ENCODE measurements around the gene TMEM171. TPM values are rescaled to one million over a fixed set of nuclear protein-coding genes. Genes with fewer than 3 reads are reported as not detected.

Gene TMEM171
- total and polyA plus RNA-seq, 8 donors, result 1.2 to 59.8 (median 8.0) TPM

DNA sequence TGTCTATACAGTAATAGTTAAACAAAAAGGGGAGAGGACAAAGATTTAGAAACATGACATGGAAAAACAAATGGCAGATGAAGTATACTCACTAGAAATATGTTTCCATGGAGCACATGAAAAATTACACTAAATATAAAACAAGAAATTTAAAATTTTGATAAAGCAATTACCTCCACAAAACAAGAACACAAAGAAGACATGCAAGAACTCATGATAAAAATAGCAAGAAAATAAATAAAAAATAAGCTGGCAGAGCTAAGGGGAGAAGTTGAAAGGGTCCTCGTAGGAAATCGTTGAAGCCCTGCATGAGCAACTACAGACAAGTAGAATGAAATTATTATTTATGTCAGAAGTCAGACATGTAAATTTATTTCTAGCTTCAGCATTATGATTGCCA lies 22.6 kb upstream of the TMEM171 start:
- Histone ChIP-seq H3K9me3 (peaks cover 0 to 13% (median 2%) of the 10 kb centered on the region in 4 donors), H3K36me3 (no peaks in the 10 kb centered on the region), H3K4me1 (no peaks in the 10 kb centered on the region), H3K27ac (no peak overlapping the region), H3K4me3 (no peak overlapping the region), H3K27me3 (no peaks in the 10 kb centered on the region)
- TF ChIP-seq EP300 (IDR thresholded peaks at IDR 0.05) (no peak), CTCF (IDR thresholded peaks at IDR 0.05) (no peak), POLR2AphosphoS5 (IDR thresholded peaks at IDR 0.05) (no peak), POLR2A (IDR thresholded peaks at IDR 0.05) (no peak)
- WGBS, 5 donors, result 83 to 95% (median 94%) methylated on average over 2 of the region's 2 CpGs
- intact Hi-C loops (cut with DNase I; ENCODE audit: low total_unique reads), result no loop called here
- no peak for DNase-seq

GRCh38 chr5:73100109-73100508 lies 20.3 kb upstream of the TMEM171 start:
- intact Hi-C loops (cut with DNase I; ENCODE audit: low total_unique reads), result no loop called here
- TF ChIP-seq POLR2A (IDR thresholded peaks at IDR 0.05) (no peak), CTCF (IDR thresholded peaks at IDR 0.05) (no peak), POLR2AphosphoS5 (IDR thresholded peaks at IDR 0.05) (no peak), EP300 (IDR thresholded peaks at IDR 0.05) (no peak)
- H3K9me3 ChIP-seq, result peaks cover 0 to 13% (median 2%) of the 10 kb centered on the region in 4 donors

DNA sequence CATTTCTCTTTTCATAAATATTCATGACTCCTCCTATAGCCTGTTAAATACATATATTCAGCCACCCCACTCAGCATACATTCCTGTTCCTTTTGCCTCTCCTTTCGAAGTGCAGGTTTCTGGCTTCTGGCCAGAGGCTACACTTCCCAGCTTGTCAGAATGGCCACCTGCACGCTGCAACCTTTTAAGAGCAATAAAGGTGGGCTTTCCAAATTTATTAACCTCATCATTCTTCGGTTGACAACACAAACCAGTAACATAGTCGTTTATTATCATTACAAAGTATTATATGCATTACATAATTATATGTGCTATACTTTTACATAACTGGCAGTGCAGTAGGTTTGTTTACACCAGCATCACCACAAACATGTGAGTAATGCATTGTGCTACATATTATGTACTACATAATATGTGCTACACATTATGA lies 16.5 kb upstream of the TMEM171 start:
- Histone ChIP-seq H3K27ac (no peak overlapping the region), H3K4me3 (no peak overlapping the region), H3K4me1 (no peaks in the 10 kb centered on the region), H3K9me3 (peaks cover 0 to 6% (median 0%) of the 10 kb centered on the region in 4 donors), H3K36me3 (no peaks in the 10 kb centered on the region), H3K27me3 (no peaks in the 10 kb centered on the region)
- no peak for DNase-seq
- whole genome bisulfite sequencing, 5 donors, result 68 to 77% (median 76%) methylated on average over 4 of the region's 4 CpGs
- TF ChIP-seq CTCF (IDR thresholded peaks at IDR 0.05), result no peak
- no peak for TF ChIP-seq POLR2A (IDR thresholded peaks at IDR 0.05)
- no peak for TF ChIP-seq EP300 (IDR thresholded peaks at IDR 0.05)
- no peak for TF ChIP-seq POLR2AphosphoS5 (IDR thresholded peaks at IDR 0.05)
- intact Hi-C loops (cut with DNase I; ENCODE audit: low total_unique reads), result no loop called here

More at GRCh38 chr5:73100109-73100508, 20.3 kb upstream of the TMEM171 start:
- Histone ChIP-seq H3K27me3 (no peaks in the 10 kb centered on the region), H3K4me1 (no peaks in the 10 kb centered on the region), H3K36me3 (no peaks in the 10 kb centered on the region), H3K27ac (no peak overlapping the region), H3K4me3 (no peak overlapping the region)
- WGBS, 5 donors, result 87 to 93% (median 90%) methylated on average over 4 of the region's 4 CpGs
- no peak for DNase-seq

DNA sequence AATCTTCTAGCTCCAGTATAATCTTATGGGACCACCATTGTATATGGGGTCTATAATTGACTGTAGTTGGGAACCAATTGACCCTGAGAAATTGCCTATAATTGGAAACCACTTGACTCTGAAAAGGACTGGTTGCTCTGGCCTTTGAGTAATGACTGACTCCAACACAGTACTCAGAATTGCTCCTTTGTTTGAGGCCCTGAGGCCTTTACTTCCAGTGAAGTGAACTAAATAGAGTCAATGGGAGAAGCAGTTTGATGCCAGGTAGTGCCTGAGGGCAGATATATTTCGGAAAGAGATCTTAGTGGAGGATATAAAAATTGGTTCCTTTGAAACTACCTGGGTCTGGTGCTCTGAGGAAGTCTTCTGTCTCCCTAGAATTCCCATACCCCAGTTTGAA lies 16.0 kb upstream of the TMEM171 start:
- Histone ChIP-seq H3K9me3 (peaks cover 0 to 6% (median 0%) of the 10 kb centered on the region in 4 donors), H3K27ac (no peak overlapping the region), H3K4me1 (no peaks in the 10 kb centered on the region), H3K36me3 (no peaks in the 10 kb centered on the region), H3K27me3 (no peaks in the 10 kb centered on the region), H3K4me3 (no peak overlapping the region)
- DNase-seq, result no peak
- intact Hi-C loops (cut with DNase I; ENCODE audit: low total_unique reads), result no loop called here
- TF ChIP-seq POLR2AphosphoS5 (IDR thresholded peaks at IDR 0.05) (no peak), EP300 (IDR thresholded peaks at IDR 0.05) (no peak), CTCF (IDR thresholded peaks at IDR 0.05) (no peak), POLR2A (IDR thresholded peaks at IDR 0.05) (no peak)
- WGBS, 5 donors, result 67 to 85% (median 83%) methylated on average over 1 of the region's 1 CpG
